ENCODE data around the gene CD55.

The CD55 gene

DNA sequence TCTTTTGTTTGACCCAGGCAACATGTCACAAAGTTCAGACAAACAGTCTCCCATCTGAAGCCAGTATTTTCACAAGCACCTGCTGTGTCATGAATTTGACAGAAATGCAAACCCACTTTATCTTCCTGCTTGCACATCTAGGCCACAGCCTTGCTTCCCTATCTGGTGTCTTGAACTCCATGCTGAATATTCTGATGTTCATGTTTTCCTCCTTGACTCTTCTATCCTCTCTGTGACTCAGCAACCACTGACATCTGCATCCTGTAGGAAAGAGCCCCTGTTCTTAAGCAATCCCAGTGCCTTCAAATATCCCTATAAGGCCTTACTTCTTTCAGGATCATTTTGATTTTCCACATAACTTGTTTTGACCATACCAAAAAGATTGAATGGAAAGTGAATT, 6.5 kb downstream of the CD55 start:
- H3K4me3 ChIP-seq (ENCODE audit: low read depth, low read length), result no peak overlapping the region

DNA sequence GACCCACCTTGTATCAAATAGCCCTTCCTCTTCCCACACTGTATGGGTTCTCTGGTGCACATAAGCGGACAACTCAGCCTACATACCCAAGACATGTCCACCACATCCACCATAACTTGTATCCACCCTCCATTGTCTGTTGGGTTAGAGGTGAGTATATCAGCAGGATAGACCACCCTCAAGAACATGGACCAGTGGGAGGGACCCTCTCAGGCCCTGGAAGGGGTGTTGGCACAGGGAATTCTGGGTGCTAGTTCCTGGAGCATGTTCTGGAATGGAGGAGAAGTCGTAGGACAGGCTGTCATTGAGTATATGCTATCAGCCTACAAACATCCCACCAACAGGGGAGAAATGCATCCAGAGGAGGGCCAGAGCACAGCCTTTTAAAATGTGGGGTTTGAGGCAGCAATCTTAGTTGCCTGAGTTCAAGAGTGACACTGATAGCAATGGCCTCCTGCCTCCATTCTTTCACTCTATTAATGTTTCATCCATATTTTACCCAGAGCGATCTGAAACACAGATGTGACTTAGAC, 7.5 kb downstream of the CD55 start:
- no peak overlapping the region for H3K4me3 ChIP-seq (ENCODE audit: low read depth, low read length)

GRCh38 chr1:207329469-207329868, 8.0 kb downstream of the CD55 start:
- H3K4me3 ChIP-seq (ENCODE audit: low read depth, low read length), result no peak overlapping the region

- no peak overlapping the region for H3K4me3 ChIP-seq (ENCODE audit: low read depth, low read length)
Measured at GRCh38 chr1:207330011-207330710, 8.7 kb downstream of the CD55 start.

DNA sequence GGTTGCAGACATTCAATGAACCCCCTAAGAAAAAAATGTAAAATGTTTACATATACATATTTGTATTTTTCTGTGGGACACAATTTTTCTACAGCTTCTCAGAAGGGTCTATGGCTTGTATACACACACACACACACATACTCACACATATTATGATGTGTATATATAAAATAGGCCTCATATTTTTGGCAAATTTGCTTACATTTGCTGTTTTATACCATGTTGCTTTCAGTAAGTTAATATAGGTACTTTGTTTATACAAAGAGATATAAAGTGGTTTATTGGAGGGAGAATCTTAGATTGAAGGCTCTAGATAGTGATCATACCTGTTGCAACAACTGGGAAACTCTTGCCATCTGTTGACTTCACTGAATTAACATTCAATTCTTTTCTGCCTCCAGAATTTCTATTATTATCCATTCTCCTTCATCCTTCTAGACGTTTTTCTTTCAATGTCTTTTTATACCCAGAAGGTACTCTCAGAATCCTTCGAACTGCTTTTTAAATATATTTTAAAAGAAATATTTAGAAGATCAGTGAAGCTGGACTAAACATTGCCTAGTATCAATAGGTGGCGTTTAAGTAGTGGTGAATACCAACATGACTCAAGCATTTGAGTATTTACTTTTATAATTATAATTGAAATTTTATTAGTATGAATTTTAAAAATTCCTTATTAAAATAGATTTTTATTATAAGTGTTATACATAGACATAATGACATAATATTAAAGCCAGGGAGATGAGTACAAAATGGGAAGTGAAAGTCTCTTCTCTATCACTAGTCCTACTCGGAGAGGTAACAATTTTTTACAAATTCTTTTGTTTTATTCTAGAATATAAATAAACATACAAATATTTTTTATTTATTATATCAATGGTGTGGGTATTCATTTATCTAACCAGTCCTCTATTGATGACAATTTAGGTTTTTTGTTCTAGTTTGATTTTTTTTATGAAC, 10.2 kb downstream of the CD55 start:
- H3K4me3 ChIP-seq (ENCODE audit: low read depth, low read length), result no peak overlapping the region

DNA sequence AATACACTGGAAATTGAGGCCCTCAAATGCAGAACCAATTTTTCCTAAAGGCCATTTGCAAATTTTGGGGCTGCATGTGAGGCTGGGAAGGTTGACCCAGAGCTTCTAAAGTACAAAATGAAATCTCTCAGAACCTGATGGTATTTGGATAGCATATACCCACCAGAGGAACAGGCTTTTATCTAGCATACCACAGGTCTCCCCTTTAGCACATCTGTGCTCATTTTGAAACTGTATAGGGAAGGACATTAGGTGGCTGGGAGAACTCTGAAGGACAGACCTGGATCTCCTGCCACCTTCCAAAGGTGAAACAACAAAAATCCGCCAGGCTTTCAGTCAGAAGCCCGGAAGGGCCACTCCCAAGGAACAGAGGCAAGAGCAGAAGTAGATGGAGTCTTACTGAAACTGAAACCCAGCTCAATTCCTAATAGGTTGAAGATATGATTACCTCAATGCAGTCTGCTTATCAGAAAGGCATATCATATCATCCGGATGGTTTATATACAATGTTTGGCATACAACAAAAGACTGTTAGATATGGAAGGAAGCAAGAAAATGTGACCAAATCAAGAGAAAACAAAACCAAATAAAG, 11.6 kb downstream of the CD55 start:
- no peak overlapping the region for H3K4me3 ChIP-seq (ENCODE audit: low read depth, low read length)

- no peak overlapping the region for H3K4me3 ChIP-seq (ENCODE audit: low read depth, low read length)
Measured at GRCh38 chr1:207333620-207334019, 12.1 kb downstream of the CD55 start.

DNA sequence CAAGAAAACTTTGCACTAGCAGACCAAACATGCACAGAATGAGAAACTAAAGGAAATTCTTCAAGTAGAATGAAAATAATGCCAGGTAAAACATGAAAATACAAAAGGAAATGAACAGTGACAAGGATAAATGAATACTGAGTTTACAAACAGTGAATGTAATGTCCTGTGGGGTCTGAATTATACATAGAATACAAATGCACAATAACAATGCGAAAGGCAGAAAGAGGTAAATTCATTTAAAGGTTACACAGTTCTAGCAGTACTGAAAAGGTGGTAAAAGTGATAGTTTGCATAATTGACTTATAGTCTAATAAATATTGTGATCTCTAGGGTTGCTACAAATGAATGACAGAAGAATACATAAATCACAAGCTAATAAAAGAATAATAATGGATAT, 12.9 kb downstream of the CD55 start:
- no peak overlapping the region for H3K4me3 ChIP-seq (ENCODE audit: low read depth, low read length)

- no peak overlapping the region for H3K4me3 ChIP-seq (ENCODE audit: low read depth, low read length)
Measured at GRCh38 chr1:207335138-207335537, 13.7 kb downstream of the CD55 start.

DNA sequence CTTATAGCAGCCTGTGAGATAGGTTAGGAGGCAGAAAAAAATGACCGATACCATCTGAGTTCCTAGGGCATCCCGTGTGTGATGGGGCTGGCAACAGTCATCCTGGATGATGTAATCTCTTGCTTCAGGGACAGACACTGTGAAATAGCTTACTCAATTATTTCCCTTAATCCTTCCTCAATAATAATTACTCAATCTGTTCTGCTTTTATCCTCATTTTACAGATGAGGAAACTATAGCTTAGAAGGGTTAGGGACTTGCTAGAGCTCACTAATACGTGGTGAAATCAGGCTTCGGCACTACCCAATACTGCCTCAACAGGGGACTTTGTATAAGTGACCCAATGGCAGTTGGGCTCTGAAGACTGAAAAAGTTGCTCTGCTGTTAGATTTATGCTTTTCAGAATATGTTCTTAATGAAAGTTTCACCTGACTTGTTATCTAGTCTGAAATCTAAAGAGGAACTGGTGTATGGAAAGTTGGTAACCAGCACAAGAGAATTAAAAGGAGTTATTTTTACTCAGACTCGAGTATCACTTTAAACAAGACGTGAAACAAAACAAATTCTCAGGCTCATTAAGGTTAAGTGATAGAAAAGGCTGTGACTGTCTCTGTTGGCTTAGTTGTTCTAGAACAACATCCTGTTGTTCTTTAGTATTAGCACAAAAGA, 14.4 kb downstream of the CD55 start:
- H3K4me3 ChIP-seq (ENCODE audit: low read depth, low read length), result no peak overlapping the region

GRCh38 chr1:207336559-207337467, 15.3 kb downstream of the CD55 start:
- no peak overlapping the region for H3K4me3 ChIP-seq (ENCODE audit: low read depth, low read length)

DNA sequence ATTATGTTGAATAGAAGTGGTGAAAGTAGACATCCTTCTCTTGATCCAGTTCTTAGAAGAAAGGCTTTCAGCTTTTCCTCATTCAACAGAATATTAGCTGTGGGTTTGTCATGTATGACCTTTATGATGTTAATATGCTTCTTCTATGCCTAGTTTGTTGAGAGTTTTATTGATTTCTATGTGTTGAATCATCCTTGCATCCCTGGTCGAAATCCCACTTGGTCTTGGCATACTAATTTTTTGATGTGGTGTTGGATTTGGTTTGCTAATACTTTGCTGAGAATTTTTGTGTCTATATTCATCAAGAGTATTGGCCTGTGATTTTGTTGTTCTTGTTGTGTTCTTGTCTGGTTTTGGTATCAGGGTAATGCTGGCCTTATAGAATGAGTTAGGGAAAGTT, 20.9 kb downstream of the CD55 start:
- no peak overlapping the region for H3K4me3 ChIP-seq (ENCODE audit: low read depth, low read length)

GRCh38 chr1:207343675-207344074, 22.2 kb downstream of the CD55 start:
- H3K4me3 ChIP-seq (ENCODE audit: low read depth, low read length), result no peak overlapping the region

DNA sequence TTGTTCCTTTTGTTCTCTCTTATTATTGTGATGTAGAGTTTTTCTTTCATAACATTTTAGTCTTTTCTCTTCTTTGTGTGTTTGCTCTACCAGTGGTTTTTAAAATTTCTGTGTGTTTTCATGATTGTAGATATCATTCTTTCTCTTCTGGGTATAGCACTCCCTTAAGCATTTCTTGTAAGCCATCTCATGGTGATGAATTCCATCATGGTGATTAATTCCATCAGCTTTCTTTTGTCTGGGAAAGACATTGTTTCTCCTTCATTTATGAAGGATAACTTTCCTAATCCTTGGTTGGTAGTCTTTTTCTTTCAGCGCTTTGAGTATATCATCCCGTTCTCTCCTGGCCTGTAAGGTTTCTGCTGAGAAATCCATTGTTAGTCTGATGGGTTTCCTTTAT, 22.7 kb downstream of the CD55 start:
- no peak overlapping the region for H3K4me3 ChIP-seq (ENCODE audit: low read depth, low read length)

DNA sequence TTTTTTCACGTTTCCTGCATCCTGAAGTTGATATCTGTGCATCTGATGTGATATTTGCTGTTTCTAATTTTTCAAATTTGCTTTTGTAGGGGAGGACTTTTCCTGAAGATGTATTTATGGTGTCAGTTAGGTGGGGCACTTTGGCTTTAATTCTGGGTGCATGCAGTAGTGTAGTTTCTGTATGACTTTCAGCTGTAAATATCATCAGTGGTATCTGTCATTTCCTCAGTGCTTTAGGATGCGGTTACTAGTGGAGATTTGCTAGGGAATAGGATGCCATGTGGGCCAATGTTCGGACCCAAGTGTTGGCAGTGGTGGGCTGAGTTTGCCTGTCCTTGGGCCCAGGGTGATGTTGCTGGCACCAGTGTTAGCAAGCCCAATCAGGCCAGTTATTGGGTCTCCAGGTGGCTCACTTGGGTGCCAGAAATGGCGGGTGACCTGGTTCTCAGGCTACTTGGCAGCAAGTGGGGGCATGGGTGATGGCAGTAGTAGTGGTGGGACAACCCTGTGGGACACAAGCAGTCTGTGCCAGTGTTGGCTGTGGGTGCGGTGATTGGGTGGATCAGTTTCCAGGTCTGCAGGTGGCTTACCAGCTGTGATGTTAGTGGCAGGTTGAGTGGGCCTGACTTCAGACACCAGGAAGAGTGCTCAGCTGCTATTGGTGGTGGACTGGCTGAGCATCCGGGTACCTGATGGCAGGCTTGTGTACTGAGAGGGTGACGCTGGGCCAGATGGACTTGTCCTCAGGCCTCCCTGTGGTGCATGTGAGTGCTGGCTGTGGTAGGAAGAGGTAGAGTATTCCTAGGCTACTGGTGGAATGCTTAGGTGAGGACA, 24.4 kb downstream of the CD55 start:
- H3K4me3 ChIP-seq (ENCODE audit: low read depth, low read length), result no peak overlapping the region

DNA sequence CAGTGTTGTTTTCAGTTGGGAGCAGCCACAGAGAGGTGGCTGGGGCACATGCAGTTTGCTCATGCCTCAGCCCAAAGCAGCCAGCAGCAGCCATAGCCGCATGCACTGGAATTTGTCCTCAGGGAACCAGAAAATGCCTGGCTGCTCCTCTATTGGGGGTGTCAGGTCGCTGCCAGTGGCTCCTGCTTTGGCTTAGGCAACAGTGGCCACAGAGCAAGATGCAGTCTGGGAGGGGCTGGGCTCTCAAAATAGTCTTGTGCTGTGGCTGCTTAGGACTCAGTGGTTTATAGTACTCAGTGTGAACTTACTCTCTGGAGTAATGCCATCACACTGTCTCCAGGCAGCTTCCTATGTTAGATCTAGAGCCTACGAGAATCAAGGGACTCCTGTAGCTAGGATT, 25.0 kb downstream of the CD55 start:
- H3K4me3 ChIP-seq (ENCODE audit: low read depth, low read length), result no peak overlapping the region

DNA sequence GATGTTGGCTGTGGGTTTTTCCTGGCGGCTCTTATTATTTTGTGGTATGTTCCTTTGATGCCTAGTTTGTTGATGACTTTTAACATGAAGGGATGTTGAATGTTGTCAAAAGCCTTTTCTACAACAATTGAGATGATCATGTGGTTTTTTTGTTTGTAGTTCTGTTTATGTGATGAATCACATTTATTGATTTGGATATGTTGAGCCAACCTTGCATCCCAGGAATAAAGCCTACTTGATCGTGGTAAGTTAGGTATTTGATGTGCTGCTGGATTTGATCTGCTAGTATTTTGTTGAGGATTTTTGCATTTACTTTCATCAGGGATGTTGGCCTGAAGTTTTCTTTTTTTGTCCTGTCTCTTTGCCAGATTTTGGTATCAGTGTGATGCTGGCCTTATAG, 28.5 kb downstream of the CD55 start:
- H3K4me3 ChIP-seq (ENCODE audit: low read depth, low read length), result no peak overlapping the region

DNA sequence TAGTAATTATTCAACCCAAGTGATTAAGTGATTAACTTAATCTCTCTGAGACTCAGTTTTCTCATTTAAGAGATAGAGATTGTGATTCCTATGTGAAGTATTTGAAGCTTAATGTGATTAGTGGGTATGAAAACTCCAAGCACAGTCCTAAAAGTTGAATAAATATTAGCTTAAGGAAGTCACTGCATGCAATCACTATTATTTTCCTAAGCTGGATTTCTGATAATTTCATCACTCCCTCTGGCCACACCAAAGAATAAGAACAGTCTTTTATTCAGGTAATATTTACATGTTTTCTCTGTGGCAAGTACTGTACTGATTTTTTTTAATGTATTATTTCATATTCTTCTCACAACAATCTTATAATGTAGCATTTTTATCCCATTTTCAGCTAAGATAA, 31.1 kb downstream of the CD55 start:
- H3K4me3 ChIP-seq (ENCODE audit: low read depth, low read length), result no peak overlapping the region

- no peak overlapping the region for H3K4me3 ChIP-seq (ENCODE audit: low read depth, low read length)
Measured at GRCh38 chr1:207355060-207355459, 33.6 kb downstream of the CD55 start.
